Astrocyte of the cerebellum (primary cell): ENCODE measurements around the gene SPATA31E1.

Source experiments
- DNase-seq: peaks from one replicate; pipeline ENCODE4 v3.0.0-alpha.2; 2011; ENCODE audit warnings: low read depth
- H3K4me3 ChIP-seq: 2 replicates; pipeline ENCODE4 v1.5.1; 2011; ENCODE audit warnings: mild to moderate bottlenecking, low read depth, low read length, moderate library complexity
- in situ Hi-C: cut with HindIII; loops from 2 replicates; pipeline ENCODE4 v1.10.0; 2017; ENCODE audit warnings: low sequenced_read_pairs
- TF ChIP-seq, protein P1 (sequence below): IDR thresholded peaks from 2 replicates; pipeline ENCODE4 v1.5.1; 2012; ENCODE audit warnings: low read length, low read depth, moderate library complexity, mild to moderate bottlenecking; ENCODE audit errors: missing control alignments

Gene SPATA31E1

DNA sequence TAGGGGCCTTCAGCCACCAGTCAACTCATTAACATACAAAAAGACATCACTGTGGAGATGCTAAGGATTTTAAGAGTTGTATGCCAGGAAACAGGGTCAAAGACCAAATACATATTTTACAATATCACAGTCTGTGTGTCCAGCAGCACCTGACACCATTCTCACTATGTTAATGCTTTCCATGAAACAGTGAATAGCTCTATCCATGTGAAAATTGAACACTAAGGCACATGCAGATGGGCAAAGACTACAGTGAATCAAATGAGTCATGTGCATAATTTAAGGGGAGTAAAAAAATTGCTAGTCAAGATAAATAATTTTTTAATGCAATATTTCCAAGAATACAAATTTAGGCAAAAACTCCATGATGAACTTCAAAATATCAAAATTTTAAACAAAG, 7.6 kb upstream of the SPATA31E1 start:
- in situ Hi-C loops: no loop called here
- DNase-seq: no peak
- H3K4me3 ChIP-seq: no peak overlapping the region
- TF ChIP-seq, protein P1, sequence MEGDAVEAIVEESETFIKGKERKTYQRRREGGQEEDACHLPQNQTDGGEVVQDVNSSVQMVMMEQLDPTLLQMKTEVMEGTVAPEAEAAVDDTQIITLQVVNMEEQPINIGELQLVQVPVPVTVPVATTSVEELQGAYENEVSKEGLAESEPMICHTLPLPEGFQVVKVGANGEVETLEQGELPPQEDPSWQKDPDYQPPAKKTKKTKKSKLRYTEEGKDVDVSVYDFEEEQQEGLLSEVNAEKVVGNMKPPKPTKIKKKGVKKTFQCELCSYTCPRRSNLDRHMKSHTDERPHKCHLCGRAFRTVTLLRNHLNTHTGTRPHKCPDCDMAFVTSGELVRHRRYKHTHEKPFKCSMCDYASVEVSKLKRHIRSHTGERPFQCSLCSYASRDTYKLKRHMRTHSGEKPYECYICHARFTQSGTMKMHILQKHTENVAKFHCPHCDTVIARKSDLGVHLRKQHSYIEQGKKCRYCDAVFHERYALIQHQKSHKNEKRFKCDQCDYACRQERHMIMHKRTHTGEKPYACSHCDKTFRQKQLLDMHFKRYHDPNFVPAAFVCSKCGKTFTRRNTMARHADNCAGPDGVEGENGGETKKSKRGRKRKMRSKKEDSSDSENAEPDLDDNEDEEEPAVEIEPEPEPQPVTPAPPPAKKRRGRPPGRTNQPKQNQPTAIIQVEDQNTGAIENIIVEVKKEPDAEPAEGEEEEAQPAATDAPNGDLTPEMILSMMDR: no peak

- DNase-seq: no peak
- in situ Hi-C loops: no loop called here
- TF ChIP-seq, protein P1: no peak
- H3K4me3 ChIP-seq: no peak overlapping the region
These were observed 6.7 kb upstream of the SPATA31E1 start for GRCh38 chr9:87875831-87876545.

- in situ Hi-C loops: no loop called here
- TF ChIP-seq, protein P1: no peak
- H3K4me3 ChIP-seq: no peak overlapping the region
- DNase-seq: no peak
These were observed 6.0 kb upstream of the SPATA31E1 start for GRCh38 chr9:87876708-87877107.

DNA sequence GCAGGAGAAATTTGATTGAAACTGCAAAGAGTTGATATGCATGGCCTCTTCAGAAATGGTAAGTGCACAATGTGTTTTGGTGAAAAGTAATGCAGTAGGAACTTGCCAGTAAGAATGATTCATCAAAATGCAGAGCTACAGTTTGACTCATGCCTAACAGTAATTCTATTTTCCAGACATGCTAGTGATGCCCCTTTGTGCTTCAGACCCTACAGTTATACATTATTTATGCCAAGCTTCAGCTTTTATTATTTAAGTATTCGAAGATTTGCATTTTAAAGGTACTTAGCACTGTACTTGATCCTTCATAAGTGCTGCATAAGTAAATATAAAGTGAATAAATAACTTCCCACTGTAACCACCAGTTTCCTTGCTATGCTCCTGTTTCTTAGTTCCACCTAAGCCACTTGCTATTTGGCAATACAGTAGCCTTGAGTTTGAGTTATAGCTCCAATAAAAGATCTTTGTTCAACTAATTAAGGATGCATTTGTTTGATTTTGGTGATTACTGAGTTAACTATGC, 3.6 kb upstream of the SPATA31E1 start:
- H3K4me3 ChIP-seq: no peak overlapping the region
- in situ Hi-C loops: no loop called here
- TF ChIP-seq, protein P1: no peak
- peak; percentile 29 for DNase-seq

DNA sequence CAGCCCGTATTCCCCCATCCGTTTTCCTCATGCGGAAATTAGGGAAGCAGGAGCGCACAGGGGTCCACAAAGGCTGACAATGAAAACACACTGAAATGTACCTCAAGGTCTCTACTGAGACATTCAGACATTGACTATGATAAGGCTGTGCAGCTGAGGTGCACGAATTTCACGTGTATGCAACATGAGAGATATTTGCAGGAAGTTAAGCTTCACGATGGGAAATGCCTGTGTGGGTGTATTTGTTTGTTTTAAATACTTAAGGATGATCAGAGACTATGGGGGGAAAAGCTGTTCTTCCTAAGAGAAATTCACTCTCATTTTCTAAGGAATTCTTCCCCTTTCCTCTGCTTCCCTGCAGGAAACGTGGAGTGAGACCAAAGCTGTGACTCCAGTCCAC, 2.6 kb upstream of the SPATA31E1 start:
- in situ Hi-C loops: no loop called here
- no peak overlapping the region for H3K4me3 ChIP-seq
- DNase-seq: no peak
- TF ChIP-seq, protein P1: no peak

DNA sequence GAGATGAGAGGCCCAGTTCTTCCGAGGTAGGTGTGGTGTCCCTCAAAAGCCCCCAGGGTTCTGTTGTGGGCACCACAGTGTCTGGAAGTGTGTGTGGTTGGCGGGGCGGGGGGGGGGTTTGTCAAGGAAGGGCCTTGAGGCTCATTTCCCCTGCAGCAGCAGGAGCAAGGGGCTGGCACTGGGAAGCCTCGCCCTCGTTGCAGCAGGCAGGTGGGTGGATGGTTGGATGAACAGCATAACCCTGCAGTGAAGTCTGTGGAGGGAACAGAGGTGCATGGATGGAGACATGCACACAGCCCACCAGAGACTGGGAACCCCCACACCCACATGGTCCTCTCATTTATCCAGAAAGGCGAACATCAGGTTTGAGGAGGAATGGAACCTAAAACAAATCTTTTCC, 2.0 kb upstream of the SPATA31E1 start:
- H3K4me3 ChIP-seq: no peak overlapping the region
- no peak for DNase-seq
- in situ Hi-C loops: no loop called here
- TF ChIP-seq, protein P1: no peak
